ENCODE measurements around the gene ST7.

- TF ChIP-seq SIN3A (conservative IDR thresholded peaks at IDR 0.05 in 1 of 2, IDR thresholded peaks at IDR 0.05 in 1 of 2; ENCODE audit: low read depth in 1 of 2, low read length in 2 of 2) (no peak), CTCF (IDR thresholded peaks at IDR 0.05; ENCODE audit: control extremely low read depth in 1 of 3, insufficient read depth in 1 of 3, low read depth in 1 of 3, low read length in 3 of 3) (no peak)
These were observed 189.8 kb downstream of the ST7 start for GRCh38 chr7:117143066-117143465.

Data from H1 (cell line).